GM18861 (cell line): Measurements from ENCODE around the gene SRPRA.

Experiments used
- ATAC-seq: cut with Tn5 transposase; IDR thresholded peaks from one replicate; pipeline ENCODE4 v1.9.1; 2021; ENCODE audit not compliant: unreplicated experiment

SRPRA gene

GRCh38 chr11:126231725-126232459, 36.8 kb downstream of the SRPRA start:
- no peak for ATAC-seq

GRCh38 chr11:126229858-126230540, 38.7 kb downstream of the SRPRA start:
- ATAC-seq, result no peak

- no peak for ATAC-seq
Observed at GRCh38 chr11:126226334-126227084, 42.2 kb downstream of the SRPRA start.

GRCh38 chr11:126225295-126225665, 43.4 kb downstream of the SRPRA start:
- ATAC-seq, result no peak

- ATAC-seq, result no peak
Observed at GRCh38 chr11:126224647-126225294, 43.9 kb downstream of the SRPRA start.

GRCh38 chr11:126219547-126219946, 49.1 kb downstream of the SRPRA start:
- ATAC-seq, result no peak

GRCh38 chr11:126217491-126217890, 51.2 kb downstream of the SRPRA start:
- ATAC-seq, result no peak

- ATAC-seq, result no peak
Observed at GRCh38 chr11:126216526-126217305, 52.0 kb downstream of the SRPRA start.

GRCh38 chr11:126214841-126215240, 53.9 kb downstream of the SRPRA start:
- ATAC-seq, result no peak

- no peak for ATAC-seq
Observed at GRCh38 chr11:126214441-126214840, 54.3 kb downstream of the SRPRA start.
